Uterus (tissue), 2 donors: ENCODE data around the gene NOS1AP.

ENCODE experiments used
- POLR2A ChIP-seq, 2 donors: fragments of 450-650 bp; IDR thresholded peaks; one replicate each; pipeline ENCODE4 v1.6.1; 2016; ENCODE audit warnings: antibody characterized with exemption in 2 of 2, mild to moderate bottlenecking in 1 of 2, moderate library complexity in 1 of 2
- TF ChIP-seq, protein P1 (sequence below), 4 experiments: fragments of 200-600 bp in 2 of 4; fragments of 450-650 bp in 2 of 4; sonication (generic) in 2 of 4; IDR thresholded peaks; one replicate each; pipeline ENCODE4 v1.5.1; 2016 to 2019; ENCODE audit warnings: antibody characterized with exemption in 4 of 4, mild to moderate bottlenecking in 2 of 4, moderate library complexity in 1 of 4

DNA sequence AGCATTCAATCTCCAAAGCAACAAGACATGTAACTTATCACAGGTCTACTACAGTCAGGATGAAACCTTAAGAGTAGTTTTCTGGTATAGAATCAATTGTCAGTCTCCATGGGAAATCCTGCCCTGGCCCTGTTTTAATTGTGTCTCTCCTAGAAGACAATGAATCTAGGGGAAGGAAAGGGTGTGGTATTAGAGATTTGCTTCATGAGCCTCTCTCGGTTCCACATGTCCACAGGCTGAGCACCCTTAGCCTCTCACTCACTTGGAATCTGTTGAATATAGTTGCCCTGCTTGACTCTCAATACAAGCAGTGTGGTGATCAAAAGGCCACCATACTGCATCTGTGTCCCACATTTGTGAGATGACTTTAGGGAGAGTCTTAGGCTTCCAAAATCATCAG is 289.4 kb downstream of the NOS1AP start:
- TF ChIP-seq, protein P1, sequence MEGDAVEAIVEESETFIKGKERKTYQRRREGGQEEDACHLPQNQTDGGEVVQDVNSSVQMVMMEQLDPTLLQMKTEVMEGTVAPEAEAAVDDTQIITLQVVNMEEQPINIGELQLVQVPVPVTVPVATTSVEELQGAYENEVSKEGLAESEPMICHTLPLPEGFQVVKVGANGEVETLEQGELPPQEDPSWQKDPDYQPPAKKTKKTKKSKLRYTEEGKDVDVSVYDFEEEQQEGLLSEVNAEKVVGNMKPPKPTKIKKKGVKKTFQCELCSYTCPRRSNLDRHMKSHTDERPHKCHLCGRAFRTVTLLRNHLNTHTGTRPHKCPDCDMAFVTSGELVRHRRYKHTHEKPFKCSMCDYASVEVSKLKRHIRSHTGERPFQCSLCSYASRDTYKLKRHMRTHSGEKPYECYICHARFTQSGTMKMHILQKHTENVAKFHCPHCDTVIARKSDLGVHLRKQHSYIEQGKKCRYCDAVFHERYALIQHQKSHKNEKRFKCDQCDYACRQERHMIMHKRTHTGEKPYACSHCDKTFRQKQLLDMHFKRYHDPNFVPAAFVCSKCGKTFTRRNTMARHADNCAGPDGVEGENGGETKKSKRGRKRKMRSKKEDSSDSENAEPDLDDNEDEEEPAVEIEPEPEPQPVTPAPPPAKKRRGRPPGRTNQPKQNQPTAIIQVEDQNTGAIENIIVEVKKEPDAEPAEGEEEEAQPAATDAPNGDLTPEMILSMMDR (IDR thresholded peaks at IDR 0.05), result no peak
- TF ChIP-seq POLR2A (IDR thresholded peaks at IDR 0.05), result no peak
